ENCODE results near the gene ARHGDIB. TPM values are rescaled to one million over a fixed set of nuclear protein-coding genes. Genes with fewer than 3 reads are reported as not detected.

The ARHGDIB gene
- 1 to 10 TPM in 4 of 6 experiments, under 1 TPM in 2; 0.76 to 4.8 (median 3.0) TPM for total RNA-seq (2021; fragmentation: NEBNext Ultra II Directional; extraction: Animal tissue kit (Norgen Biotek cat#: 25700))
- long read RNA-seq, partial matches to known transcripts = 1 of 3 reads
- long read RNA-seq, other reads (novel, unspliced or antisense) = 1 of 3 reads

GRCh38 chr12:14961466-14962152 is at the start of gene ARHGDIB:
ARHGDIB (minus strand) TSS chr12:14961601; CDS start chr12:14950712, 10,889 bp downstream.
- DNase-seq = no peak
- TF ChIP-seq CTCF (IDR thresholded peaks at IDR 0.05) = no peak
- peaks cover 2% of the 10 kb centered on the region for H3K27me3 Mint-ChIP-seq (ENCODE audit: insufficient read depth)
- peak within 1 kb of the TSS; percentile 0; the same call in 1 of the 2 replicates for H3K27ac Mint-ChIP-seq
- peak within 1 kb of the TSS; percentile 12; the same call in 1 of the 2 replicates for H3K4me3 Mint-ChIP-seq
- peaks cover 14% of the 10 kb centered on the region for H3K4me1 Mint-ChIP-seq (ENCODE audit: low read depth)
- H3K9me3 Mint-ChIP-seq = no peaks in the 10 kb centered on the region
- no peaks in the 10 kb centered on the region for H3K36me3 Mint-ChIP-seq (ENCODE audit: low read depth)

- TF ChIP-seq CTCF (IDR thresholded peaks at IDR 0.05) = peak; percentile 23; the same call in 1 of the 2 replicates
- H3K36me3 Mint-ChIP-seq (ENCODE audit: low read depth) = no peaks in the 10 kb centered on the region
- no peaks in the 10 kb centered on the region for H3K4me1 Mint-ChIP-seq (ENCODE audit: low read depth)
- no peak overlapping the region for H3K27ac Mint-ChIP-seq
- H3K4me3 Mint-ChIP-seq = no peak overlapping the region
- no peaks in the 10 kb centered on the region for H3K9me3 Mint-ChIP-seq
- no peak for DNase-seq
- H3K27me3 Mint-ChIP-seq (ENCODE audit: insufficient read depth) = peaks cover 2% of the 10 kb centered on the region; the same call in 1 of the 2 replicates
Measured at GRCh38 chr12:15011162-15011561, 49.8 kb upstream of the ARHGDIB start.

GRCh38 chr12:15007551-15007950 is 46.1 kb upstream of the ARHGDIB start:
- no peak for TF ChIP-seq CTCF (IDR thresholded peaks at IDR 0.05)
- no peak overlapping the region for H3K27ac Mint-ChIP-seq
- no peak overlapping the region for H3K4me3 Mint-ChIP-seq
- no peaks in the 10 kb centered on the region for H3K4me1 Mint-ChIP-seq (ENCODE audit: low read depth)
- H3K9me3 Mint-ChIP-seq = no peaks in the 10 kb centered on the region
- no peak for DNase-seq
- H3K36me3 Mint-ChIP-seq (ENCODE audit: low read depth) = no peaks in the 10 kb centered on the region
- H3K27me3 Mint-ChIP-seq (ENCODE audit: insufficient read depth) = peaks cover 10% of the 10 kb centered on the region; the same call in 1 of the 2 replicates

- Mint-ChIP-seq H3K4me3 (no peak overlapping the region), H3K27me3 (ENCODE audit: insufficient read depth) (peaks cover 11% of the 10 kb centered on the region; the same call in 1 of the 2 replicates), H3K27ac (no peak overlapping the region), H3K36me3 (ENCODE audit: low read depth) (no peaks in the 10 kb centered on the region), H3K4me1 (ENCODE audit: low read depth) (no peaks in the 10 kb centered on the region), H3K9me3 (no peaks in the 10 kb centered on the region)
- no peak for DNase-seq
- TF ChIP-seq CTCF (IDR thresholded peaks at IDR 0.05) = no peak
Measured at GRCh38 chr12:15005064-15005463, 43.7 kb upstream of the ARHGDIB start.

- Mint-ChIP-seq H3K27me3 (ENCODE audit: insufficient read depth) (peaks cover 14% of the 10 kb centered on the region), H3K4me3 (no peak overlapping the region), H3K36me3 (ENCODE audit: low read depth) (no peaks in the 10 kb centered on the region), H3K27ac (no peak overlapping the region), H3K9me3 (no peaks in the 10 kb centered on the region), H3K4me1 (ENCODE audit: low read depth) (no peaks in the 10 kb centered on the region)
- DNase-seq = no peak
- no peak for TF ChIP-seq CTCF (IDR thresholded peaks at IDR 0.05)
Measured at GRCh38 chr12:15004421-15004820, 43.0 kb upstream of the ARHGDIB start.
